ENCODE measurements around the gene ZNF827. TPM values are rescaled to one million over a fixed set of nuclear protein-coding genes. Genes with fewer than 3 reads are reported as not detected.

The ZNF827 gene
- total RNA-seq, 1 experiment from 2014 or later: 5.5 TPM

DNA sequence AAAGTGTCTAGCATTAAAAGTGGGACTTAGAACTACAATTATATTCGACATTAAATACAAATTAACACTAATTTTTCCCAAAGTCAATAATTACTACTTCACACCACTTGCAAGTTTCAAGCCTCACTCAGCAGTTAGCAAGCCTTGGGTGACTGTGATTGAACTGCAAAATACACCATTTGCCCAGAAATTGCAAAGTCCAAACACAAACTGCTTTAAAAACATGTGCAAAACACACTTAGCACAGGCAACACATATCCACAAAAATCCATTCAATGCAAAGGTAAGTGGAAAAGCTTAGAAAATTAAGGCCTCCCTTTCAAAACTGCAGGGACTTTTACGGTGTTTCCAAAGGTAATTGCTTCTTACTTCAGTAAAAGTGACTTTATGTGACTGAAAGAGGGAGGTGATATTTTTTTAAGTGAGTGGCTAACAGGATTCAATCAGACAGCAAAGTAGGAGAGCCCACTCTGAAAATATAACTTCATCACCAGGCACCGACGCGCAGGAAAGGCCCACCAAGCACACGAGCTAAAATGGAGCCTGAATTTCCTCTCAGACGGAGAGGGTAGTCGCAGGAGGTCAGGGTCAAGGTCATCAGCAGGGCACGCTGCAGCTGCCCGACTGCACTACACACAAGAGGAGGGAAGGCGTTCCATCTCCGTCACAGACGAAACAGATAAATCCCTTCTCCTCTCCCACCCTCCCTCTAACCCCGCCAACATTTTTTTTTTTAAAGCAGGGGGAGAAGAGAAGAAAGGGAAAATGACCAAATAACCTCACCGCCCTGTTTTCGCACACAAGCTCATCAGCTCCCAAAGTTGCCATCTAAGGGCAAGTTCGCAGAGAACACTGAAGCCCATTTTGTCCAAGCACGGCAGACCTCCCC lies 3.1 kb downstream of the ZNF827 start:
- no peak for DNase-seq (ENCODE audit: extremely low read depth, low read depth)

DNA sequence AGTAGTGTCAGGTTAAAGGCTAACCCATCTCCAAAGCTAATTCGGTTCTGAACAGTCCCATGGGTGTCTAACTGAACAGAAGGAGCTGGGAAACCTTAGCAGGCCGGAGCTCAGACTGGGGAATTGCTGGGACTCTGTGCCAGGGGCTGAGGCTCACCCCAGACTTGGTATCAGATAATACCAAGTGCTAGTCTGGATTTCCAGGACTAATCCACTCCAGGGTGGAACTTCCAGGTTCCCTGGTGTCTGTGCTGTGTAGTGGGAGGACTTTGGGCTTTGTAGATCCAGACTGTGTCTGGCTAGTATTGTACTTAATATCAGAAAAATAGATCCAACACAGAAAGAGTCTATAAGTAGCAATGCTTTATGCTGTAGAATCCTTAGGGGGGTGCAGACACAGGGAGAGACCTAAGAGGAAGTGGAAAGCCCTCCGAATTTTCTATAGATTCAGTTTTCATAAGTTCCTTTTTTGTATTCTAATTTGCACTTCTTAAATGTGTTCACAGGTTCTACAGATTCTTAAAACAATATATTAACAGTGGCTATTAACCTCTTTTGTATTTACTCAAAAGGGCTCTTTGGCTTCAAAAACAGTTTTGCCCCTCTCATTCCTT lies 4.1 kb downstream of the ZNF827 start:
- DNase-seq (ENCODE audit: extremely low read depth, low read depth): no peak

DNA sequence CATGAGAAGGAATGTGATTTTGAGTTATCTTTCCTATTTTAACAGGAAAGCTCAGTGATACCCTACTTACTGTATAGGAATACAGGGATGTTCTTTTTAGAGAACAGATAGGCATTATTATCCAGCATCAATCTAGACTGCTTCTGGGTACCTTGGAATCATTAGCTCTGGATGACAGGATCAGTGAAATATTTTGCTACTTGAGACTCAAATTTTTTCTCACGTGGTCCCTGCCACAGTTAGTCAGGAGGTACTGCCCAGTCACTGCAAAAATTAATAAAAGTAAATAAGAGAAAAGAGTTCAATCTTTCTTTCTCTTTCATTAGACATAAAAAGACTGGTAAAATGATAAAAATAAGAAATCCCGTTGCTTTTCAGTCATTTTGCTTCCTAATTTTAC lies 5.5 kb downstream of the ZNF827 start:
- DNase-seq (ENCODE audit: extremely low read depth, low read depth): no peak

DNA sequence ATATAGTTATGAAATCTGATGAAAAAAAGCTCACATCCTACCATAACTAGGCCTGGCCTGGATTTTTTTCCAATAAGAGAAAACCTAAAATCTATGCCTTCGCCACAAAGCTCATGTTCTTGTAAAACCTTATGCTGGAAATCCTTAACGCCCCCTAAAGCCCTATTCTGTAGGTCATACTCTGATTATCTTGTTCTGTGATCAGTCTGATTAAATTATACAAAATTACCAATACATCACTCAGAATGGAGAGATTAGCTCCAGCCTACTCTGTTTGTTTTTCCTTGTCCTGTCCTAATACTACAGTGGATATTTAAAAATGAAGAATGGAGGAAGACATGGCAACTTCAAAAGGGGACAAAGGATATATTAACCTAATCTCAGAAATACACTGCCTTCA lies 7.2 kb downstream of the ZNF827 start:
- DNase-seq (ENCODE audit: extremely low read depth, low read depth): no peak

DNA sequence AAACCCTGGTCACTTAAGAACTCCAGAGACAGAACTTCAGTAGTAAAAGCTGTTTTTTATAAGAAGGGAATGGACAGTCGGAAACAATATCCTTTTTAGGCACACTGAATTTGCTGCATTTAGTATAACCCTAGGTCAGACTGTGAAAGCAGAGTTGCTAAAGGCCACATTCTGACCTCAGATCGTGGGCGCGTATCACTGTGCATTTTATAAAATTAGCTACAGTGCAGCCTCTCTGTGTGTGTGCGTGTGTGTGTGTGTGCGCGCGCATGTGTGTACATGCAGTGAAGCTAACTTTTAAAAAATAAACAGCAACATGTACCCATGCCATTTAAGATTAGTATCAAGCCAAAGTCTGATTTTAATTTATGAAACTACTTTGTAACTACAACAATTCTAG lies 8.0 kb downstream of the ZNF827 start:
- DNase-seq (ENCODE audit: extremely low read depth, low read depth): no peak

DNA sequence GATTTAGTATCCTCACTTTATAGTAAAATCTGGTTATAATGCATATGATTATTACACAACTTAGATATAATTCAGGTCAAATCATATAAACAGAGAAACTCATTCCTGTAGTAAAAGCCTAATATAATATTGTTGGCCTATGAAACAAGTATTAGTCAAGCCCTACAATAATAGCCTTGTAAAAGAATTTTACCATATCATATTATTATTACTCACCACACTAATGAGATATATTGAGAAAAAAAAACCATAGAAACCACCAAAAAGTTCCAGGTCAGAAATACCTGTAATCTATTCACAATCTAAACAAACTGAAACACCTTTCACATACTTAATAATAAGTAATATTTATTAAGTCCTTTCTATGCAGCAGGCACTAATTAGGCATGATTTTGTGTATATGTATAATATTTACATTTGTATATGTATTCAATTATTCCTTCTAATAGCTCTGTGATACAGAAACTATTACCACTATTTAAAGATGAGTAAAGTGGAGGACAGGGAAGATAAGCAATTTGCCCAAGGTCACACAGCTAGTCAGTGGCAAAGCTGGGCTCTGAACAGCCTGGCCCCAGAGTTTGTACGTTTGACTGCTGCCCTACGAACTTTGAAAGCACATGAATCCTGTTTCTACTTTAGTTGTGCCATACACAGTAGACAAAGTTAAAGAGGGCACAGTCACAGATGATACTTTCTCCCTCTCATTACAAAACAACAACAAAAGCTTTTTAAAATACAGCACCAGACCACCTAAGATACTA lies 9.0 kb downstream of the ZNF827 start:
- no peak for DNase-seq (ENCODE audit: extremely low read depth, low read depth)

DNA sequence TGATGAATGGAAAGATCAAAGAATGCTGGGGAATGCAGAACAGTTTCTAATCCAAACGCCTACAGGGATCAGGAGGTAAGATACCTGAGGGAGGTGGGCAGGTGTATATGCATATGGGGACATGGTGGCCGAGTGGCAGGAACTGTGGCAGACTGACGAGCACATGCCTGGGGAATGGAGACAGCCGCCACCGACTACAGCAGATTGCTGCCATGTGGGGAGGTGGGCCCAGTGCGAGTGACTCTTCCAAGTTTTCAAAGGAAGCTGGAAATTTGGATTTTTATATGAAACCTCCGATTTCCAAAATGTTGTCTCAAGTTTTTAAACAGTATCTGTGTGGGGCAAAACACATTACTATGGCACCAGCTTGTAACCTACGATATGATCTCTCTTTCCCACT lies 9.9 kb downstream of the ZNF827 start:
- no peak for DNase-seq (ENCODE audit: extremely low read depth, low read depth)

DNA sequence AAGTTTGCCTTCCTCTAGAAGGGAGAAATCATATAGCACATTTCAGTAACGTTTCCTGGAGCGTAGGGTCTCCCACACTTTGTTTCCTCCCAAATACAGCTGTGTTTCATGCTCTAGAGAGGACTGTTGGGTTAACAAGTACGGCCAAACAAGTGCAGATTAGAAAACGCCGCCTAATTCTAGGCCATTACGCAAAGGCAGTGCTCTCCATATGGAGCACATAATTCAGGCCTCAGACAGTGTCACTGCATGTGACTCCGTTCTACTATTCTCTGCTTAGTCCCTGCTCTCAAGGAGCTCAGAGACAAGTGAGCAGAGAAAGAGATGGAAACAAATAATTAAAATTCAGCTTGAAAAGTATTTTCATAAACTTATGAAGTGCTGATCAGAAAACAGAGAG lies 11.6 kb downstream of the ZNF827 start:
- DNase-seq (ENCODE audit: extremely low read depth, low read depth): no peak

DNA sequence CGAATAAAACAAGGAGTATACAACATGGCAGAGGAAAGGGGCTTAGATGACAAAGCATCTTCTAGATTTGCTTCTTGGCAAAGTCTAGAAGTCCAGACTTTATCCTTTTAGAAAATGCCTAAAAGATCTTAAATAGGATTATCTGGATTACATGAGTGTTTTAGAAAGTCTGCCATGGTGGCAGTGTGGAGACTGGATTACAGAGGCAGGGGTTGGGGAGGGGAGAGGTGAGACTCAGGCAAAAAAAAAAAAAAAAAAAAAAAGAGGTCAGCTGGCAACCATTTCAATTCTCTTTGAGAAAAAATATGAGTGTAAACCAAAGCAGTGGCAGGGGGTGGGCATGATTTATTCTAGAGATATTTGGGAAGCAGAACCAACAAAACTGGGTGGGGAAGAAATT lies 17.4 kb downstream of the ZNF827 start:
- no peak for DNase-seq (ENCODE audit: extremely low read depth, low read depth)

DNA sequence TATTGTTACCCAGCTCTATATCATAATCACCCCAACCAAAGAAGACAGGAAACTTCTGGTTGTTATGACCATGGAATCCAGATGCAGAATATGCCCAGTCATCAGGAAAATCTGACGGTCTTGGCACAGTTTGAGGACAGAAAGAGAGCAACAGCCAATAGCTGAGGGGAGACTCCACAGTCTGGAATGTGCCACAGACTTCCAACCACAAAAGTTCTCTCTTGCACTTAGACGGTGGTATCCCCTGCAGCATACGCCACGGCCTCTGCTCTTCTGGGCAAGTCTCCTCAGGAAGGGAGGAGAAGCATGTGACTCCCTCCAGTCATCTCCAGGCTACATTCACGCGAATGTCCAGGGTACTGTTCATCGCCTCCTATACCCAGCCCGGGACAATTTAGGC lies 18.4 kb downstream of the ZNF827 start:
- no peak for DNase-seq (ENCODE audit: extremely low read depth, low read depth)

DNA sequence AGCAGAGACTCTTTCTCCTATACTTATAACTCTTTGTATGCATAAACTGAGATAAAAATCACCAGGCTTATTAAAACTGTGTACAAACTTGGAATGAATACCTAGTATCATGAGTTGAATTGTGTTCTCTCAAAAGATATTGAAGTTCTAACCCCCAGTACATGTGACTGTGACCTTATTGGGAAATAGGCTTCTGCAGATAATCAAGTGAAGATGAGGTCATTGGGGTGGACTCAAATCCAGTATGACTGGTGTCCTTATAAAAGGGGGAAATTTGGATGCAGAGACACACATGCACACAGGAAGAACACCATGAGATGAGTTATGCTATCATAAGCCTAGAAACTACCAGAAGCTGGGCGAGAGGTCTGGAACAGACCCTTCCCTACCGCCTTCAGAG lies 26.2 kb downstream of the ZNF827 start:
- no peak for DNase-seq (ENCODE audit: extremely low read depth, low read depth)

DNA sequence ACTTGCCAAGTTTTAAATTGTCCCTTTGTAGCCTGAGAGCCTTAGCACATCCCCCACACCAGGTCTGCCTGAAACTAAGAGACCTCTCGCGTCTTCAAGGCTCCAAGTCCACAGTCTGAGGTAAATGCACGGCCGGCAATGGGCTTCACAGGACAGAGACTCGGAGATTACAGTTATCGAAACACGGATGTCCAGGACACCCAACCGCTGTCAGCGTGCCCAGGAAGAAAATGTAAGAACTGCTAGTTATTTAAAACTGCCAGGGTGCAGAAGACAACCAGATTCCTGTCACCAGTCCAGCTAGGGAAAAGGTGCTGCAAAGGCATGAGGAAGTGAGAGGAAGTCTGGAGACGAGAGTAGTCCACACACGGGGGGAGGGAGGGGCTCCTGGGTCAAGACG lies 28.9 kb downstream of the ZNF827 start:
- DNase-seq (ENCODE audit: extremely low read depth, low read depth): no peak

DNA sequence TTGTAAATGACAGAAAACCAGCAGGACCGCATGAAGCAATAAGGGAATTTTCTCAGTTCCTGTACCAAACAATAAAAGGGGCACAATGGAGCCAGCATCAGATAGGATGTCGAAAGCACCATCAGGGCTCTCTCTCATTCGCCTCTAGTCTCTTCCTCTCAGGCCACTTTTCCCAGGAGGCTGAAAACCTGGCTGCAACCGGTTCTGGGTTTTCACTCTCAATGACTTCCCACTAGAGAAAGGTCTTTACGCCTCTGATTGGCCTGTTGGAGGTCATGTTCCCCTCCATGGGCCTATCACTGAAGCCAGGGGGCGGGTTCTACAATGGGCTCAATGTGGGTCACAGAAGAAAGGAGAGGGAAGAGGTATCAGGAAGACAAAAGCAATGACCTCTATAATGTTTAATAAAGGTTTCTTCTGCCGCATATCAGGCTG lies 29.3 kb downstream of the ZNF827 start:
- peak; percentile 7 for DNase-seq (ENCODE audit: extremely low read depth, low read depth)

DNA sequence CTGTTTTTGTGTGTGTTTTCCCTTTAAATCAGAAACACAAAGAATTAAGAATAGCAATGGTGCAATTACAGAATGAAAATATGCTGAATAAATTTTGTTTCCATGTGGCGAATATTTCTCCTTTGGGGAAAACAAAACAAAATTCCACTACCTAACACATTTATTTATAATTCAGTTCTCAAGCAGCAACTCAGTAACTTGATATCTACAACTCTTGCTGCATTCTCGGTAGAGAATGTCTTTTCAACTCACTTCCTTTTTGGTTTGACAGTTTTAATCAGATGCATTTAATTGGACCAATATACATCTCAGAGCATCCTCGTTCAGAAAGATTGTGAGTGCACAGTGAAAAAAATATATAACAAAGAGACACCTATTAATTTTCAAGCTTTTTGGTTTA lies 30.8 kb downstream of the ZNF827 start:
- DNase-seq (ENCODE audit: extremely low read depth, low read depth): no peak

DNA sequence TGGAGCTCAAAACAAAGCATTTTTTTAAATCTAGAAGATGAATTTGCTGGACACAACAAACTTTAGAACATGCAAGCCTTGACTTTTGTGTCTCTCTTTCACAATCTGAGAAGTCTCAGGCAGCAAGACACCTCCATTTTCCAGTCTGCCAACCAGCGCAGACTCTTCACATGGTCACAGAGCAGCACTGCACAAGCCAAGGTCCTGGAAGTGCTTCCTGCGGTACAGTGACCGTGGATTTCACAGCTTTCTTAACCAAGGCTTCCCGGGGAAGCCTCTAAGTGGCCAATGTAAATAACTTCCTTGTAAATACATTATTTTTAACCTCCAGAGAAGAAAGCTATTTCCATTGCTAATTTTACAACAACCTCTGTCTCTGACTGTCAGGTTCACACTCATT lies 31.2 kb downstream of the ZNF827 start:
- no peak for DNase-seq (ENCODE audit: extremely low read depth, low read depth)

DNA sequence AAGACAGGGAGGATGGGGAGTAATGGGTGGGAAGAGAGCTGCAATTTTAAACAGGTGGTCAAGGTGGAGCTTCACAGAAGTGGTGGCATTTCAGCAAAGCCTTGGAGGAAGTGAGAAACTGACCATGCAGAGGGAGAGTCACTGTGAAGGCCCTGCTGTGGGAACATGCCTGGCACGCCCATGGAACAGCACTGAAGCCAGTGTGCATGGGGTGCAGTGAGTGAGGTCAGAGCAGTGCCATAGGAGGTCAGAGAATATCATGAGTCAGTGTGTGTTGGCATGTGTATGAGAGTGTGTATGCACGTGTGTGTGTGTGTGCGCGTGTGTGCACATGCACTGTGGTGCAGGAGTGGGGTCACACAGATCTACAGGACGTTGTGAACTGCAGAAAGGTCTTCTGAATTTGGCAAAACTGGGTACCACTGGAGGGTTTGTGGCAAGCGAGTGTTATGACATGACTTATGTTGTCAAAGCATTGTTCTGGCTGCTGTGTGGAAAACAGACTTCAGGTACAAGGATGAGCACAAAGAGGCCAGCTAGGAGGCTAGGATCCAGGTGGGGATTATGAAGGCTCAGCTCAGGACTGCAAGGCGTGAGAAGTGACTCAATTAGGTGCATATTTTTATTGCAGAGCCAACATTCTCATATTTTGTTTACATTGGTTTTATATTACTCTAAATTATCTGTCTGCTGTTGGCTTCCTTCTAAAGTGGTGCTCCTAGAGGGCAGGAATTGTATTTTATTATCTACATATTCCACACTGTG lies 34.0 kb downstream of the ZNF827 start:
- DNase-seq (ENCODE audit: extremely low read depth, low read depth): no peak

DNA sequence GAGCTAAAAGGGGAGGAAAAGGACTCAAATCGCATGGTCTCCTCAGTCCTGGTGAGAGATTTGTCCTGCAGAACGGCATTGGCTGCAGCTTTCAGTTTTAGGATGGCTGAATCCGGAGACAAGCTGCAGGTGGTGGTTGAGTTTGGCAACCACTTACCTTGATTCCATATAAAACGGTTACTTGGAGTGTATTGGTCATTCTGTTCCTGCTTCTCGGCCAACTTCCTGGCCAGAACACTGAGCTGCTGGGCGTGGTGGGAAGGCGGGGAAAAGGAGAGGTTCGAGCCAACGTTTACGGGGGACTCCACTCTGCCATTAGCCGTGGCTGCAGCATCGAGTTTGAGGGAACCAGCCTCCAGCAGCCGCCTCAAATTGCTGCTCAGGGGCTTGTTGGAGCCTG lies 36.1 kb downstream of the ZNF827 start:
- no peak for DNase-seq (ENCODE audit: extremely low read depth, low read depth)

DNA sequence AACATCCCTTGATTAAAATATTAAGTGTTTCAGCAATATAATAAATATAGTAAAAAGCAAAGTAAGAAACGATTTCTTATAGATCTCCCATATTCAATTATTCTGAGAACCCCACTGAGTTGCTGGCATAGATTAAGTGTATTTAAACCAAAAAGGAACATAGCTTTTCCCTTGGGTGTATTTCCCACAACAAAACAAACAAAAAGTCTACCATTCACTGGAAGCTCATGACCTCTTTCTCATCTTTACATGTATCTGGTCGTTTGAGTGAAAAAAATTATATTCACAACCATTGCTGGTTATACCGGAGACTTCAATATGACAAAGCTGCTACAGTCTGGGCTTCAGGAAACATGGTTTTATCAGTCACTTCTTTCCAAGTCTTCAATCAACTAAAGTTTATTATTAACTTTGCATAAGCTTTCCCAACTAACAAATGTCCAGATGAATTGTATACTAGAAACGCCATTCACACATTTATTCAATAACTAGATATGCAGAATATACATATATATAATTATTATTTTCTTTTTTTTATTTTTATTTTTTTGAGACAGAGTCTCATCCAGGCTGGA lies 38.6 kb downstream of the ZNF827 start:
- no peak for DNase-seq (ENCODE audit: extremely low read depth, low read depth)

DNA sequence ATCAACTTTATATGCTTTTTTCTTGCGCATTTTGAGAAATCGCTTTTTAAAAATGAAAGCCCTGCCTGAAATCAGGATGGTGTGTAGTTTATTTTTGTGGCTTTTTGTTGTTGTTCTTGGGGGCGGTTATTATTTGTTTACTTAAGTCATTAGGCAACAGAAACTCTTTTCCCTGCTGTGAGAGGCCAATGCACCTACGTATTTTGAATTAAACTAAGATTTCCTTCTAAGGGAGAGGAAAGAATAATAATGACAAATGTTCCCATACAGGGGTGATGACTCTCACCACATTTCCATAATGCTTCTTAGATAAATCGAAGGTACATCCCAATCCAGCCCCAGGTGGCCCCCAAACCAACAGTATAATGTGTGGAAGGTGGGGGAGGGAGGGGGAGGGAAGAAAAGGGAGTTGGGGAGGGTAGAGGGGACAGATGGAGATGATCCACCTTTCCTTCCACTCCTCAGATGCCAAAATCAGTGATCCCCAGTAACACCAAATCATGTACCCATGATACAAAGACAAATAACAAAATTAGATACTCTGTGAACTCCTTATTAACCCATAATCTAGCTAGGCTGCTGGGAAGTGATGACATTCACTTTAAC lies 39.6 kb downstream of the ZNF827 start:
- DNase-seq (ENCODE audit: extremely low read depth, low read depth): no peak

DNA sequence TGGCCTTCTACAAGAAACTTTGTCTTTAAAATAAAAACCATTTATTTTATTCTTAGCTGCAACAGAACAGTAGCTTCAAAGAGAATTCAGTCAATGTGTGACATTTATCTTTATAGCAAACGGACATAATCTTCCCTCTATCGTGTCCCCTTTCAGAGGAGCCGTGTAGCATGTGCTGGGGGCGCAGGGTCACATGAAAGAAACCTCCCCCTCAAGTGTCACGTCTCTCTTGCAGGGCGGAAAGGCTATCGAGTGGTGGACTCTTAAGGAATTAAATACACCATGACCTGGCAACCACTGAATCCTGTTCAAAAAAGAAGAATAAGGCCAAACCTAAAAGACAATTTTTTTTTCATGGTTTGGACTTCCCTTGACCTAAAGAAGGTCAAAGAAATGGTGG lies 40.2 kb downstream of the ZNF827 start:
- DNase-seq (ENCODE audit: extremely low read depth, low read depth): no peak
